Superior temporal gyrus (tissue), 1 donor: ENCODE measurements around the gene OAS2.

Experiments
- DNase-seq: peaks from one replicate; pipeline ENCODE4 v3.0.0-alpha.2; 2016; ENCODE audit errors: extremely low spot score

Gene OAS2

DNA sequence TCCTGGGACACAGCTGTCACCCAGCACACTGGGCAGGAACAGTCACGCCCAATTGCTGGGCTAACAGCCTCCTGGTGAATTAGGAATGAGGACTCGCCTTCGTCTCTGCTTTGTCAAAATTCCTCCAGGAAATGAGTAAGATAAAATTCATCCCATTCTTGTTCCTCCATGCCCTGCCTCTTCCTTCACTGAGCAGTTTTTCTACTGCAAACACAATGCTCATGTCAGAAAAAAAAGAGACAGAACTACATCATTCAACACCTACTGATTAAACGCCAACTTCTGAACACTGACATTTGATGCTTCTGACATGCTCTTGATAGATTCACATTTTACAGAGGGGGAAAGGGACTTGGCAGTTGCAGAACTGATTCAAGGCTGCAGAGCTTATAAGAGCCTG is 40.7 kb downstream of the OAS2 start:
- DNase-seq: no peak

DNA sequence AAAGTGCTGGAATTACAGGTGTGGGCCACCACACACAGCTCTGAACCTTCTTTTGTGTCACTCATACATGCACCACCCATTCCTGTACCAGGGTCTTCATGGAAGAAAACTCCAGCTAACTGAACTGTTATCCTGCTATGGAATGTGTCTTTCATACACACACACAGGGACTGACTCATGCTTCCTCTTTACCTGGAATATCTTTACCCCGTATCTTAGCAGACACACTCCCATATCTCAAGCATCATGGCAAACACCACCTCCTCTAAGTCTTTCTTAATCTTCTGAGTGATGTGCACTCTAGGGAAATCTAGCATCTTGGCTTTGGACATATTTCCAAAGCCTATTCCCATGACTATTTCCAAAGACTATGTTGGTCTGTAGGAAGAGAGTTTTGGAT is 43.2 kb downstream of the OAS2 start:
- DNase-seq: no peak

- no peak for DNase-seq
Measured at GRCh38 chr12:113022563-113023297, 44.4 kb downstream of the OAS2 start.

DNA sequence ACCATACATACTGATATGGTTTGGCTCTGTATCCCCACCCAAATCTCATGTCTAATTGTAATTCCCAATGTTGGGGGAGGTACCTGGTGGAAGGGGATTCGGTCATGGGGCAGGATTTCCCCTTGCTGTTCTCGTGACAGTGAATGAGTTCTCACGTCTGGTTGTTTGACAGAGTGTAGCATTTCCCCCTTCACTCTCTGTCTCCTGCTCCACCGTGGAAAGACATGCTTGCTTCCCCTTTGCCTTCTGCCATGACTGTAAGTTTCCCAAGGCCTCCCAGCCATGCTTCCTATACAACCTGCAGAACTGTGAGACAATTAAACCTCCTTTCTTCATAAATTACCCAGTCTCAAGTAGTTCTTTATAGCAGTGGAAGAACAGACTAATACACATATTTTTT is 49.4 kb downstream of the OAS2 start:
- no peak for DNase-seq

GRCh38 chr12:113030875-113031525 is 52.7 kb downstream of the OAS2 start:
- peak; percentile 71 for DNase-seq

DNA sequence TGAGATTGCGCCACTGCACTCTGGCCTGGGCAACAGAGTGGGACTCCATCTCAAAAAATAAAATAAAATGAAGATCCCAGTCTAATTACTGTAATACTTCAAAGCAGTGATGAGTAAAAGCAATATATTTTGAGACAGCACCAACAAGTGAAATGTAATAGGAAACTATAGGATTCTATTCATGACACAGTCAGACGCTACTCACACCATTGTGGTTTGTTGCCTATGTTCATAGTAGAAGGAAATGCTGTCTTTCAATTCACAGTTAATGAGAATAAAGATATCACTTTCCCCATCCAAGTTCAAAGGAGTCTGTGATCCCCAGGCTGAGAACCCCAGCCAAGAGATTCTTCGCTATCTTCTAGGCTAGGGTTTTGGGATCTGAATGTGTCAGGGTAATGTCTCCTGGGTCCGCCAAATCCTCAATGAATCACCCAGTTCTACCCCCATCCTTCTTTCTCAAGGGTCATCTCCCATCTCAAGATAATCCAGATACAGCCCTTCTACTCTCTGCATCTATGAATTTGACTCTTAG is 61.7 kb downstream of the OAS2 start:
- no peak for DNase-seq

GRCh38 chr12:113040722-113041171 is 62.4 kb downstream of the OAS2 start:
- no peak for DNase-seq

DNA sequence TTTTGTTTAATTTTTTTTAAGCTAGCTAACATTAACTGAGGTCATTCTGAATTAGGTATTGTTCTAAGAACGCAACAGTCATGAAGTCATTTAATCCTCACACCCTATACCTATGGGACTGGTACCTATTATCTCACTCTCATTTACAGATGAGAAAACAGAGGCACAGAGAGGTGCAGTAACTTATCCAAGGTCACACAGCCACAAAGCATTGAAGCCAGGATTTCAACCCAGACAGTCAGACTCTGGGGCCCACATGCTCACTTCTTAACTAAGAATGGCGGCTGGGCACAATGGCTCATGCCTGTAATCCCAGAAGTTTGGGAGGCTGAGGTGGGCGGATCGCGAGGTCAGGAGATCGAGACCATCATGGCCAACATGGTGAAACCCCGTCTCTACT is 63.2 kb downstream of the OAS2 start:
- DNase-seq: no peak

- no peak for DNase-seq
Measured at GRCh38 chr12:113043240-113043639, 64.9 kb downstream of the OAS2 start.

- DNase-seq: no peak
Measured at GRCh38 chr12:113044516-113044915, 66.2 kb downstream of the OAS2 start.

- DNase-seq: peak; percentile 94
Measured at GRCh38 chr12:113048716-113049127, 70.4 kb downstream of the OAS2 start.

DNA sequence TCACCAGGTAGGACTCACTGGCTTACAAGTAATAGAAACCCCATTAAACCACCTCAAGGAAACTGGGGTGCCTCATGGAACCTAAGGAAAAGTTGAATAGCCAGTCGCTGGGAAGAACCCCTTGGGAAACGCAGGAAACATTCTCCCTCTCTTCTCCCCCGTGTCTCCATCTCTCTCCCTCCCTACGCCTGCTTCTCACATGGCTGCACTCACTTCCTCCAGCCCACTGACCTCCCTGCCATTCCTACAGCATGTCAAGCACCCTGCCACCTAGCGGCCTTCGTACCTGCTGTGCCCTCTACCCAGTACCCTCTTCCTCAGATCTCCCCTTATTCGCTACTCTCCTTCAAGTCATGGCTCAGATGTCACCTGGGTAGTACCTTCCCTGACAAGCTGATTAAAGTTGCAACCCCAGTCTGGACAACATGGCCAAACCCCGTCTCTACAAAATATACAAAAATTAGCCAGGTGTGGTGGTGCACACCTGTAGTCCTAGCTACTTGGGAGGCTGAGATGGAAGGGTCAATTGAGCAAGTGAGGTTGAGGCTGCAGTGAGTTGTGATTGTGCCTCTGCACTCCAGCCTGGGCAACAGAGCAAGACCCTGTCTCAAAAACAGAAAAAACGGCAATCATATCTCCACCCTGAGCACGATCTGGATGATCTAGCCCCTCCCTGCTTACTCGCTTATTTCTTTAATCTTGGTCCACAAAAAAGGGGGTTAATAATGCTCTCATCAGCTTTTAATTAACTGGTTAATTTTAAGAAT is 71.8 kb downstream of the OAS2 start:
- DNase-seq: no peak

- no peak for DNase-seq
Measured at GRCh38 chr12:113050795-113051194, 72.5 kb downstream of the OAS2 start.

- no peak for DNase-seq
Measured at GRCh38 chr12:113051759-113052158, 73.4 kb downstream of the OAS2 start.

GRCh38 chr12:113052326-113052725 is 74.0 kb downstream of the OAS2 start:
- DNase-seq: no peak

DNA sequence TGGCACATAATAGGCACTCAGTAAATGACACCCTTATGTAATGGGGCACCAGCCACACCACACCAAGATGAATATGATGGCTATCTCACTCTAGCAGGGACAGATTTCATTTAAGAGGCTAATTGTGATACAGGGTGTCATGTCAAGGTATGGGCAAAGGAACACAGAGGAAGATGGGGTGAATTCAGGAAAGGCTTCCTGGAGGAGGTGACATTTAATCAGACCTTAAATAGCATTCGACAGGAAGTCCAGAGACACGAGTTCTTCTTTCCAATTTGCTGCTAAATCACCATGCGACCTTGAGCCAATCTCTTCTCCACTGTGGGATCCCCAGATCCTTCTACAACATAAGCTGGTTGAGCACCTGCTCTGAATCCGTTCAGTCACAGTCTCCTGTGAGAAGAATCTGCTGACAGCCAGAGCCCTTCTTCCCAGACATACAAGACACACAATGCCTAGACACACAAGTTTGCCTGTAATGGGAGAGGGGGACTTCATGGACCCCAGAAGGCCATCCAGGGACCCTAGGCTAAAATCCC is 76.7 kb downstream of the OAS2 start:
- DNase-seq: no peak

DNA sequence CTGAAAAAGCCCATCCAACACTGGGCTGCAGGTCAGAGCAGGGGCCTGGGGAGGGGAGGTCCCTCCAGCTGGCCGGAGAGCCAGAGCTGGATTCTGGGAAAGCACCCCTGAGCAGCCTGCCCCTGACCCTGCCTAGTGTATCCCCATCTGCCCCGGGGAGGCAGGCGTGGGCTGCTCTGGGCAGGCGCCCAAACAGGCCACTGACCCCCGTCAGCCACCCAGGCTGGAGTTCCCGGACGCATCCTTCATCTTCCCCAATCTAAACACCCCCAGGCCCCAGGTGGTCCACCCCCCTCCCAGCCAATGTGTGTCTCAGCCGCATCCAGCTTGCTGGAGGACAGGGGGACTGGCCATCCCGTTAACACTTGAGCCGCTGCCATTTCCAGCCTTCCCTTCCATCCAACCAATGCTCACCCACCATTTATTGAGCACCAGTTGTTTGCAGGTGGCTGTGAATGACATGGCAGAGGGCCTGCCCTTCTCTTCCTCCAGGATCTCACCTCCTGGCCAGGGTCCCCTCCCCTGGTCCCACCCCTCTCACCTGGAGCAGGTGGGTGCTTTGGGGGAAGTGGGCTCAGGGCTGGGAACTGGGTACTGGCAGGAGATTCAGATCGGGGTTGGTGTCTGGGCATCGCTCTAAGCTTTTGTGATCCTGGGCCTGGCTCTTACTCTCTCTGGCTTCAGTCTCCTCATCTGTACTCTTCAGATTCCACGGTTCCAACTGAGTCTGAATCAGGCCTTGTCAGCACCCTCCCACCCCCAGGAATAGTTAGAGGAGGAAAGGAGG is 77.5 kb downstream of the OAS2 start:
- no peak for DNase-seq

DNA sequence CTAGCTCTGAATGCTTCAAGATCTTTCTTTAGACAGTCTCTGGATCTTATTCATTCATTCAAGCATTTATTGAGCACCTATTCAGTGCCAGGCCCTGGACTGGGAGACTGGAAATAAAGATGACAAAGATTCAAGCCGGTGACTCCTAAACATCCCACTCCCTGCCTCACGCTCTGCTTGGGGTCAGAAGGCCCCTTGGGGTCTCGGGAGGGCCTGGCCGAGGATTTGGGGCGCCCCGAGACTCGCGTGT is 78.0 kb downstream of the OAS2 start:
- no peak for DNase-seq

DNA sequence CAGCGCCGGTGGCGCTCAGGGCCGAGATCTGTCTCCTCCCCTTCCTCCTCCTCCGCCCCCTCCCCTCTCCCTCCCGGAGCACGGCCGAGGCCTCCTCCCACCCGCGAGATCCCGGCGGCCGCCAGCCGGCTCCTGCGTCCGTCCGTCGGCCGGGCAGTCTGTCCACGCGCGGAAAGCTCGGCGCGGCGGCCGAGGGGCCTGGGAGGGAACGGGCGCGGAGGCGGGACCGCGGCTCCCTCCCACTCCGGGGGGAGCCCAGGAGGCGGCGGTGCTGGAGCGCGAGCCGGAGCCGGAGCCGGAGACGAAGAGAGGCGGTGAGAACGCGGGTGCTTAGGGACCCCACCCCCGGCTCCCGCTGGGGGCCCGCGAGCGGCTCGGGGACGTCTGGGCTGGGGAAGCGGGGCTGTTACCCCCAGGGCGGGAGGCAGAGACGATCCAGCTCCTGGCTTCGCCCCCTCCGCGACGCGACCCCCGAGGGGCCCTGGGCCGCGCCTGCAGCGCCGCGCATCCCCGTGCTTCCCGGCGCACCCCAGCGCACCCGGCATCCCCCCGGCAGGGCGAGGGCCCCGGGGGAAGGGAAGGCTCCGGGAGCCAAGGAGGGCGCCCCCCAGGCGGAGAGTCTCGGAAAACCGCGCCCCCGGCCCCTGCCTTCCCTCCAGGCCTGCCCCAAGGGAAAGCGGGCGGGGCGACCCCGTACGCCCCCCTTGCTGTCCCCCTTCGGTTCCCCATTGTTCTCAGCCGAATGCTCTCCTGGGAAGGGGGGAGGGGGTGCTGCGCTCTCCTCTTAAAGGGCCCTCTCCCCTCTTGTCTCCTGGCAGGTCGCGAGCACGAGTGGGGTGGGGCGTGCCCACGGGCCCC is 78.5 kb downstream of the OAS2 start, which contains the start of gene DTX1:
Gene DTX1, plus strand, starts transcription at position 100 of the 858 bp plus-strand sequence. CDS start 1,463 bp downstream, outside the sequence.
- DNase-seq: no peak
